GM21619 (cell line): Measurements from ENCODE around the gene MPHOSPH9.

Experiments used
- ATAC-seq: cut with Tn5 transposase; IDR thresholded peaks from one replicate; pipeline ENCODE4 v1.9.1; 2021; ENCODE audit not compliant: unreplicated experiment

The MPHOSPH9 gene

GRCh38 chr12:123131291-123131832 lies 101.6 kb downstream of the MPHOSPH9 start:
- ATAC-seq = no peak

DNA sequence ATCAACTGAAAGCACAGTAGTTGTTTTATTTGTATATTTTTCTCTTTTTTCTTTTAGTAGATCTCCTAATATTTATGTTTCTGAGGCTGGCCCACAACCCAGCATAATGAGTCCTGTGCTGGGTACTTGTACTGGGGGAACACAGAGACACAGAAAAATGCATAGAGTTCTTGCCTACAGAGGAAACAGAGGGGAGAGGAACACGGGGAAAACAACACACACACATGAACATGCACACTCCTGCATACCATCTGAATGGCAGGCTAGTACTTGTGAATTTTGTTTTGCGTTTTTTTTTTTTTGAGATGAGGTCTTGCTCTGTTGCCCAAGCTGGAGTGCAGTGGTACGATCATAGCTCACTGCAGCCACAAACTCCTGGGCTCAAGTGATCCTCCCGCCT lies 103.3 kb downstream of the MPHOSPH9 start:
- no peak for ATAC-seq

GRCh38 chr12:123127182-123127495 lies 105.8 kb downstream of the MPHOSPH9 start:
- ATAC-seq = no peak

DNA sequence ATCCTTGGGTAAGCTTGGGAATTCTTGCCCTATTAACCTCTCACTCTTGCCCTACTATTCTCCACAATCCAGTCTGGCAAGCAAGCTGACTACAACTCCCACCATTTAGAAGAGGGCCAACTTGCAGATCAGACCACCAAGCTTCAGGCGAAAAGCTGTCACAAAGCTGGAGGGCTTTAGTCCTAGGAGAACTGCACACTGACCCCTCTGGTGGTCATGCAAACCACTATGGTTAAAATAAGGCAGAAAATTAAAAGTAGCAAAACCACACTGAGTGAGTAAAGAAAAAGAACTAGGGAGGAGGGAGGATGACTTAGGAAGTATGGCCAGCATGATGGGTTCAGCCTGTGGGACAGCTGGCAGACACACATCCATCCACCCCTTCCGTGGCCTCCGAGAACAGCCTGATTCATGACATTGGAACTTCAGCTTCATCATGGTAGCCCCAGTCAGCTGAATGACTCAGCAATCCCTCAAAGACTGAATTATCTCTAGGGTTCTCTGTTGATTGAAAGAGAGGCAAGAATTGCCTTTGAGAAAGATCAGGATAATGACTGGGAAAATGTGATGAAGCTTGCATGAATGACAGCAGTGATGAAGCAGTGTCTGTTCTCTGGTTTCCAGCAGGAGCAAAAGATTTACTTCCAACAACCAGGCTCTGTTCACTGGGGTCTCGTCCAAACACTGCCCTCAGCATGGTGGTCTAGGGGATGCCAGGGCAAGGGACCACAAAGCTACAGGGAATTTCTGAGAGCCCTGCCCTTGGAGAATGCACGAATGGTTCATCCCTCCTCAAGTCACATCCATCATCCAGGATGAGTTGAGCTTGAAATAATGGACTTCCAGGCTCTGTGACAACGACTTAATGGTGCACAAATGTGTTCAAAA lies 106.4 kb downstream of the MPHOSPH9 start:
- no peak for ATAC-seq

- ATAC-seq = no peak
Observed at GRCh38 chr12:123122626-123123025, 110.3 kb downstream of the MPHOSPH9 start.

DNA sequence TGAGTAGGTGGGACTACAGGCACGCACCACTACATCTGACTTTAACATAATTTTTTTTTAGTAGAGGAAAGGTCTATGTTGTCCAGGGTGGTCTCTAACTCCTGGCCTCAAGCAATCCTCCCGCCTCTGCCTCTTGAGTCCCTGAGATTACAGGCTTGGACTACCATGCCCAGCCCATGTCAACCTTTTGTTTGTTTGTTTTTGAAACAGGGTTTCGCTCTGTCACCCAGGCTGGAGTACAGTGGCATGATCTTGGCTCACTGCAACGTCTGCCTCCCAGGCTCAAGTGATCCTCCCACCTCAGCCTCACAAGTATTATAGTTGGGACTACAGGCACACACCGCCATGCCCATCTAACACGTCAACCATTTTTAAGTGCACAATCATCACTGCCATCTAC lies 111.3 kb downstream of the MPHOSPH9 start:
- no peak for ATAC-seq

GRCh38 chr12:123120452-123121166 lies 112.3 kb downstream of the MPHOSPH9 start:
- peak; percentile 33 for ATAC-seq

DNA sequence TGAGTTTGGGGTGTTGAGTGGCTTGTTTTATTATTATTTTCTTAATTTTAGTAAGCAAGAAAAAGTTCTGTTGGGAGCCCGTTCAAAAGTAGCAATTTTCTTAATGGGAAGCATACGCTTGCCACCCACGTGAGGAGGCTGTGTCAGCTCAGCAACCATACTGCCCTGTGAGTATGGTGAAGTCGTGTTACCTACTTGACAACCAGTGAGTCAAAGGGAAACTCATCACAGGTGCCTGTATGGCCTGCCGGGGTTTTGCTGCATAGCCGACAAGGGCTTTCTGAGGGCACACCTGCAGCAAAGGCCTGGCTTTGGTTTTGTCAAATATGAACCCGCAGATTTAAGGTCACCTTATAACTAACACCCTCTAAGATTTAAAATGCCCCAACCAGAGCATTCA lies 113.1 kb downstream of the MPHOSPH9 start:
- ATAC-seq = peak; percentile 78

DNA sequence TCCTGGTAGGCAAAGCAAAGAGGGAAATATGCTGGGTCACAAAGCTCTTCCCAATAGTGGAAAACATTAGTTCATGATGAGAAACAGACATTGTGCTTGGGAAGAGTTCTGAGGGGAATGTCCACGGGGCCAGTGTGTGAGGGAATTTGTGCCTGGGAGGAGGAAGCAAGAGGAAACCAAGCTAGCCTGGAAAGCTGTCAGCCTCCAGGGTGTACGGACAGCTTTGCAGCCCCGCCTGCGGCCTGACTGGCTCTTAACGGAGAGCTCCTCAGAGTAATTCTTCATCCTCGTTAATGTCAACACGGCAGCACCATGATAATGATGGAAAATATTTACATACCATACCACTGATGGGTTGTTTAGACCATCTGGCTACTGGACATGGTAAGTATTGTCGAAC lies 114.4 kb downstream of the MPHOSPH9 start:
- no peak for ATAC-seq

GRCh38 chr12:123115409-123116121 lies 117.4 kb downstream of the MPHOSPH9 start:
- no peak for ATAC-seq

DNA sequence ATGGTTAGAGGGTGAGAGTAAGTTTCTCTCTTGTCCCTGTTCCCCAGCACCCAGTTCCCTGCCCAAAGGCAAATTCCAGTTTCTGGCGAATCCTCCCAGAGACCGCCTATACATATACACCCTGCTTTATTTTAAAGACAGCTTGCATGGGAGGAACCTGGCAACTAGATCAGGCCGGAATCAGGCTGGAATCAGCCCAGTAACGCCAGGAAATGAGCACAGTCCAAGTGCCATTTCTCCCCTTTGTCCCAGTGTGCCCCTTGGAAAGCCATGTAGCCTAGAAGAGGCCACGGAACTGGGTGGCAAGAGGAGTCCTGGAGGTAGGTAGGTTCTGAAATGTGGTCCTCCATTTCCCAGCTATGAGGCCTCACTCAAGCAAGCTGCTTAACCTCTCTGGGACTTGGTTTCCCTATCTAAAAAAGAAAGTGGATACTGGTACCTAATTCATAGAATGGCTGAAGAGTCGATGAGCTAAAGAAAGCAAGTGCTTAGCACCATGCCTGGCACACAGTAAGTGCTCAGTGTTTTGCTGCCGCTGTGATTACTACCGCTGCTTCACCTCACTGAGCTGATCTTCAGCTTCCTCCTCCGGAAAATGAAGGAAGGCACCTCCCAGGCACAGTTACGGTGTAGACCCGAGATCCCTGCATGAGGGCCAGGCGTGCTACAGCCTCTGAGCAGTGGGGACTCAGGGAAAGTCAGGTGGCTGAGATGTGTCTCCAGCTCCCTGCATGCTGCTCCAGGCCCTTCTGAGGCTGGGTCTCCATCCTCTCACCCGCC lies 118.4 kb downstream of the MPHOSPH9 start:
- ATAC-seq = no peak

DNA sequence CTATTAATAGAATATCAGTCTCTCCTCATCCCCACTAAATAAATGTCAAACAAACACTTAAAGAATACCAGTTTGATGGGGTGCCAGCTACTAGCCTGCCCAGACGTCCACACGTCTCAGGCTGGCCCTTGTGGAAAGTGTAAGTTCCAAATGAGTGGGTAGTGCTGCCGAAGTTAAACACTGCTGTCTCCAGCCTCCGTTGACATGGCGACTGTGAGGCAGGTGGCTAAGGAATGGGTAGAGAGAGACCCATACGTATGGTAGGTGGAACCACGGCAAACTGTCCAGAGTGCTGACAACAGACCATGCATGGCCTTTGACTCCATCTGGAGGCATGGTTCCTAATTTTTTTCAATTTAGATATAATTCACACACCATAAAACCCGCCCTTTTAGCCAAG lies 119.9 kb downstream of the MPHOSPH9 start:
- ATAC-seq = no peak

- no peak for ATAC-seq
Observed at GRCh38 chr12:123111498-123112165, 121.3 kb downstream of the MPHOSPH9 start.

GRCh38 chr12:123109319-123109772 lies 123.6 kb downstream of the MPHOSPH9 start:
- no peak for ATAC-seq

DNA sequence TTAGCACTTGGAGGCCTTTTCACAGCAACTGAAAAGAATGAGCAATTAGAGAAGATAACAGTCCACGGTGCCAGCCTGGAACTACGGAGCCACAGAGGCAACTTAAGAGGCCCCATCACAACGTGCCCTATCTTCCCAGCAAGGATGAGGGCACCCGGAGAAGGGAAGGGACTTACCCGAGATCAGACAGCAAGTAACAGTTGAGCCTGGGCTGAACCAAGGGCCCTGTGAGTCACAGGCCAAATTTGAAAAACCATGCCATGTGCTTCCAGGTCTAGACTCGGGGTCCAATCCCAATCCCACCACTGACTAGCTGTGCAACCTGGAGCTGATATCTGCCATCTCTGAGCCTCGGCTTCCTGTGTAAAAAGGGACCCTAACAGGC lies 124.3 kb downstream of the MPHOSPH9 start:
- ATAC-seq = no peak

DNA sequence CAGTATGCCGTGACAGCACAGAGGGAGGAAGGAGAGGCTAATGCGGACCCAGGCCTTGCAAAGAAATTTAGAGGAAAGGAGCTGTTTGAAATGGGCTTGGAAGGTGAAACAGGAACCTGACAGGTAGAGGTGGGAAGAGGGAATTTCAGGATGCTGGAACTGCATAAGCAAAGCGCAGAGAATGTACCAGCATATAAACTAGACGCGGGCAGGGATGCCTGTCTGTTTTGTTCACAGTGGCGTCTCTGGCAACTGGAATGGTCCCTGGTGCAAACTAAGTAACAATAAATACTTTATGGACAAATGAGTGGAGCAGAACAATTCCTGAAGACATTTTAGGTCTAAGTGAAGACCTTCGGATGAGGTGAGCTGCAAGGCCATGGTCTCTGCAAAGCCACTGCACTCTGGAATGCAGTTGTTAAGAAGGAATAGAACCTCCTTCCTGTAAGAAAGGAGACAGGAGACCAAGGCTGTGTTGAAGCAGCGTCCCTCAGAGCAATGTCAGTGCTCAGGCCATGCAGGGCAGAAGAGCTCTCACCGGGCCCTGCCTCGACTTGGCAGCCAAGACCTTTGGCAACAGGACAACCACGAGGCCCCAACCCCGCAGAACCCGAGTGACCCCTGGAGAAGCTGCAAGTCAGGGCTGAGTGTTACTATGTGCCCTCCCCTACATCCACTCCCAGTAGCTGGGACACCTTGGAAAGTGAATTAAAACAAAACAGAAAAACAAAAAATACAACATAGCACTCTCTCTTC lies 124.8 kb downstream of the MPHOSPH9 start:
- no peak for ATAC-seq

DNA sequence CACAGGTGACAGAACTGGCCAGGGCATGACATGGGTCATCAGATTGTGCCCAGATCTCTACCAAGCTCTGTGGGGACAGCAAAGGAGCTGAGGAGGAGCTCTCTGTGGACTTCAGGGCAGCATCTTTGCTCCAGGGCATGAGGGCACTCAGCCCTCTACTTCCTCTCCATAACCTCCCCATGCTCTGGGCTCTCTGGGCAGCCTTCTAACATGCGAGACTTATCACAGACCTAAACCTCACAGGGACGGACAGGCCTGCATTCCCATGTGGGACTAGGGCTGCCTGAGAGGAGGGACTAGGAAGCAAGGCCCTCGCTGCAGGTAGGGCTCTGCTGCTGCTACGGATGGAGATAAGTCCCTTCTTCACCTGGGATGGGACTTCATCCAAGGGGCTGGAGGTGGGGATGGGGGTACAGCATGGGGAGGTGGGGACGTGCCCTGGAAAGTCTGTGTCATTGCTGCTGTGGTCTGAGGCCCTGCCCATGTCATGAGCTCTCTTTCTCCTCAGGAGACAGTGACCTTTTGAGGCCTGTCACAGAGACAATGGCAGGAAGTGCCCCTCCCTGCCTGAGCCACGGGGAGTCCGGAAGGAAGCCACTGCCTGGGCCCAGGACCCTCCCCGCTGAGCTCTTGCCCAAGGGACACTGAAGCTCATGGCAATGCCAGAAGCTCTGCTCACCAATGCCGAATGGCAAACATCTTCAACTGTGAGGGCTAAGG lies 126.1 kb downstream of the MPHOSPH9 start:
- ATAC-seq = no peak

- no peak for ATAC-seq
Observed at GRCh38 chr12:123105211-123105826, 127.6 kb downstream of the MPHOSPH9 start.
